Measurements from ENCODE around the gene SENP6.

The SENP6 gene

GRCh38 chr6:75608304-75608703 lies 6.6 kb downstream of the SENP6 start:
- Histone ChIP-seq H3K36me3 (ENCODE audit: control insufficient read depth, insufficient read depth, low read length) (no peaks in the 10 kb centered on the region), H3K9me3 (ENCODE audit: control insufficient read depth, low read length) (no peaks in the 10 kb centered on the region), H3K27ac (ENCODE audit: low read depth, low read length, severe bottlenecking) (no peak overlapping the region), H3K4me3 (ENCODE audit: extremely low read depth, insufficient read depth, low read length, poor library complexity, severe bottlenecking) (no peak overlapping the region), H3K4me1 (ENCODE audit: control insufficient read depth, insufficient read depth, low read length, poor library complexity, severe bottlenecking) (no peaks in the 10 kb centered on the region)
- WGBS, 2 experiments (ENCODE audit: insufficient coverage in 2 of 2), result 83 to 92% methylated on average over 3 of the region's 3 CpGs

DNA sequence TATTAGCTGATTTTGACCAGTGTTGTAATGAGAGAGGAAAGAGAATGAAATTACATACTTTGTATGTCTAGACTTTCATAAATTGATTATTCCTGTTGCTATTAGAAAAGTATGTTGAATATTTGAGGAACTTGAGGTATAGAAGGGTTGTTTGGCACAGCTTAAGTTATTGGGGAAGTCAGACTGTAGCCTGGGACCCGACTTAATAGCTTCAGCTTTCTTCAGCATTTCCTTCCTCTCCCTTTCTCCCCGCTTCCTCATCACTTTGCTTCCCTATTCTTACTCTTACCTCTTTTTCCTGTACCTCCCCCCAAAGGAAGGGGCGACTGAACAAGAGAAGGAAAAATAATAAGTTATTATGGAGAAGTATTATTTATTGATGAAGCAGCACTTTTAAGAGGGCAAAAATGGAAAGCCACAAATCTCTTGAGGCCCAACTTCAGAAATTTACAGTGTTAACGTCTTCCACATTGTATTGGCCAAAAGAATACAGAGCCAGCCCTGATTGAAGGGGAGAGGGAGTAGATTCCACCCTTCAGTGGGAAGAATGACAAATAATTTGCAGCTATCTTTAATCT lies 7.4 kb downstream of the SENP6 start:
- Histone ChIP-seq H3K27ac (ENCODE audit: low read depth, low read length, severe bottlenecking) (no peak overlapping the region), H3K4me1 (ENCODE audit: control insufficient read depth, insufficient read depth, low read length, poor library complexity, severe bottlenecking) (no peaks in the 10 kb centered on the region)

DNA sequence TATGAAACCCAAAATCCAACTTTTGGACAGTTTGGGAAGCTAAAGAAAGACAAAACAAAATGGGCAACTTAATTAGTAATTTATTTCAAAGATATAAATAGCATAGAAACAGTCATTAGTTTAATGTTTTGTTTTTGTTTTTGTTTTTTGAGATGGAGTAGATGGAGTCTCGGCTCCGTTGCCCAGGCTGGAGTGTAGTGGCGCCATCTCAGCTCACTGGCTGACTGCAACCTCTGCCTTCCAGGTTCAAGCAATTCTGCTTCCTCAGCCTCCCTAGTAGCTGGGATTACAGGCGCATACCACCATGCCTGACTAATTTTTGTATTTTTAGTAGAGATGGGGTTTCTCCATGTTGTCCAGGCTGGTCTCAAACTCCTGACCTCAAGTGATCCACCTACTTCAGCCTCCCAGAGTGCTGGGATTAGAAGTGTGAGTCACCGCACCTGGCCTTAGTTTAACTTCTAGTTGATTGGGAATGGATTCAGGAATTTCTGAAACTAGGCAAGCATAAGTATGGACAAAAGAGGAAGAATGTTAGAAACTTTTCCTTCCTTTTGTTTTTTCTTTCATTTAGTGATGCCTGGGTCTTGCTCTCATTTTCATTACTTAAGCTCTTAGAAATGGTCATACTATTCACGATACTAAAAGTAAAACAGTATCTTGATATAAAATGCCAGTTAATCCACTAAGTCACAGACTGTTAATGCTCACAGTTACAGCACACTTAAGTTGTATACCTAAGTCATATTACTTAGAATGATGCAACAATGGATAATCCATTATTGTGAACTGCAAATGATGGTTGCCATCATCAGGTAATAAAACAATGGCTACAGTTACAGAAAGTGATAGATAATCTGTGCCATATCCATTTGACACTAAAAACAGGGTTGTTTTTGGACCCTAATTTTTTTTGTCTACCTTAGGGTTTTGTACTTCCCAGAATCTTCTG lies 8.2 kb downstream of the SENP6 start:
- no peaks in the 10 kb centered on the region for H3K4me1 ChIP-seq (ENCODE audit: control insufficient read depth, insufficient read depth, low read length, poor library complexity, severe bottlenecking)
- 89 to 100% methylated on average over 2 to 4 of the region's 6 CpGs for WGBS, 2 experiments (ENCODE audit: insufficient coverage in 2 of 2)
- no peak overlapping the region for H3K4me3 ChIP-seq (ENCODE audit: extremely low read depth, insufficient read depth, low read length, poor library complexity, severe bottlenecking)
- H3K36me3 ChIP-seq (ENCODE audit: control insufficient read depth, insufficient read depth, low read length), result peaks cover 4% of the 10 kb centered on the region
- H3K9me3 ChIP-seq (ENCODE audit: control insufficient read depth, low read length), result no peaks in the 10 kb centered on the region
- no peak overlapping the region for H3K27ac ChIP-seq (ENCODE audit: low read depth, low read length, severe bottlenecking)

More for the DNA sequence above, 7.4 kb downstream of the SENP6 start:
- Histone ChIP-seq H3K4me3 (ENCODE audit: extremely low read depth, insufficient read depth, low read length, poor library complexity, severe bottlenecking) (no peak overlapping the region), H3K36me3 (ENCODE audit: control insufficient read depth, insufficient read depth, low read length) (no peaks in the 10 kb centered on the region), H3K9me3 (ENCODE audit: control insufficient read depth, low read length) (no peaks in the 10 kb centered on the region)
- no CpG with 5 or more reads among the region's 4 CpGs for WGBS, 2 experiments (ENCODE audit: insufficient coverage in 2 of 2)

DNA sequence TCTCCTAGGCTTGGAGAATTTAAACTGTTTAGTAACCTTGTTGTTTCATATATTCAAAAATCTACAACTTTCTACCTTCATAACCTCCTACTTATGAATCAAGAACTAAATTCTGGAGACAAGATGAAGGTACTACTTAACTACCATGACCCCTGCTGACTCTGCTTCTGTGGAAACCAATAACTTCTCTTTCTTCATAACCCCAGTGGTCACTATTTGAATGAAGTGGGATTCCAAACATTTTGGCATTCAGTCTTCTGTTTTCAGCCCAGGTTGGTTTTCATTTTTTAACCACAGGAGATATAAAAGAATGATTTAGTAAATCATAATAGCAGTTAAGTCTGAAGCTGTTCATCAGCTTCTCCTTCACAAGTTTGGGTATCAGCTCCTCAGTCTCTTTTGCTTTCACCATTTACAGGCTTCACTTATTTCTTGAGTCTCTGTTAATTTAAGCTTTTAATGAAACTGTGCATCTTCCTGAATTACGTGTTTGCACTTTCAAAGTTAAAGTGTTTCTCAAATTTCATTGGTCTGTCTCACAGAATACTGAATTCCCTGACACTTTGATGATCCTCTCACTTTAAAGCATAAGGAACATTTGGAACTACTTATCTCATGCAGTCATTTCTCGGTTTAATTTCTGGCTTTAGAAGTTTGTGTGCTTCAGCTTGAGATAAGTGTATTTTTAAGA lies 9.5 kb downstream of the SENP6 start:
- no peaks in the 10 kb centered on the region for H3K9me3 ChIP-seq (ENCODE audit: control insufficient read depth, low read length)
- WGBS, 2 experiments (ENCODE audit: insufficient coverage in 2 of 2), result 100% methylated on average over 1 to 2 of the region's 2 CpGs
- no peak overlapping the region for H3K4me3 ChIP-seq (ENCODE audit: extremely low read depth, insufficient read depth, low read length, poor library complexity, severe bottlenecking)
- H3K36me3 ChIP-seq (ENCODE audit: control insufficient read depth, insufficient read depth, low read length), result peaks cover 4% of the 10 kb centered on the region
- H3K27ac ChIP-seq (ENCODE audit: low read depth, low read length, severe bottlenecking), result no peak overlapping the region
- no peaks in the 10 kb centered on the region for H3K4me1 ChIP-seq (ENCODE audit: control insufficient read depth, insufficient read depth, low read length, poor library complexity, severe bottlenecking)

GRCh38 chr6:75611702-75612375 lies 10.2 kb downstream of the SENP6 start:
- H3K27ac ChIP-seq (ENCODE audit: low read depth, low read length, severe bottlenecking), result no peak overlapping the region
- H3K9me3 ChIP-seq (ENCODE audit: control insufficient read depth, low read length), result no peaks in the 10 kb centered on the region
- no peaks in the 10 kb centered on the region for H3K4me1 ChIP-seq (ENCODE audit: control insufficient read depth, insufficient read depth, low read length, poor library complexity, severe bottlenecking)
- H3K4me3 ChIP-seq (ENCODE audit: extremely low read depth, insufficient read depth, low read length, poor library complexity, severe bottlenecking), result no peak overlapping the region
- H3K36me3 ChIP-seq (ENCODE audit: control insufficient read depth, insufficient read depth, low read length), result peaks cover 7% of the 10 kb centered on the region
- WGBS, 2 experiments (ENCODE audit: insufficient coverage in 2 of 2), result 88 to 96% methylated on average over 4 of the region's 5 CpGs

DNA sequence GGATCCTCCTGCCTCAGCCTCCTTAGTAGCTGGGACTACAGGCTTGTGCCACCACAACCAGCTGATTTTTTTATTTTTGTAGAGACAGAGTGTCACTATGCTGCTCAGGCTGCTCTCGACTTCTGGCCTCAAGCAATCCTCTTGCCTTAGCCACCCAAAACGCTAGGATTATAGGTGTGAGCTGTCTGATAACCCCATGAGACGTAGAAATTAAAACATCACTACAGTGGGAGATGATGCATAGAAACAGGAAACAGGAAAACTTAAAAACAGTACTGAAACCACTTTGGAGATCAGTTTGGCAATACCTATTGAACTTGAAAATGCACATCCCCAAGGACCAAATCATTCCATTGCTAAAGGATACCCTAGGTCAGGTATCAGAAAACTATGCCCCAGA lies 10.8 kb downstream of the SENP6 start:
- 73 to 100% methylated on average over 2 of the region's 3 CpGs for WGBS, 2 experiments (ENCODE audit: insufficient coverage in 2 of 2)

DNA sequence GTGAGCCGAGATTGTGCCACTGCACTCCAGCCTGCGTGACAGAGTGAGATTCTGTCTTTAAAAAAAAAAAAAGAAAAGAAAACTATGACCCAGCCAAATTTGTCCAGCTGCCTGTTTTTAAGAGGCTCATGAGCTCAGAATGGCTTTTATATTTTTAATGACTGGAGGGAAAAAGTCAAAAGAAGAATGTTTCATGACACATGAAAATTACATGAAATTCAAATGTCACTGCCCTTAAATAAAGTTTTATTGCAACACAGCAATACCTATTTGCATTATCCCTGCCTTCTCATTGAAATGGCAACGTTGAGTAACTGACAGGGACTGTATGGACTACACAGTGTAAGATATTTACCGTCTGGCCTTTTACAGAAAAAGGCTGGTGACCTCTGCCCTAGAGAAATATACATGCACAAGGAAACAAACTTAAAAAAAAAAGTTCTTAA lies 11.4 kb downstream of the SENP6 start:
- H3K9me3 ChIP-seq (ENCODE audit: control insufficient read depth, low read length), result no peaks in the 10 kb centered on the region
- WGBS, 2 experiments (ENCODE audit: insufficient coverage in 2 of 2), result 86 to 90% methylated on average over 1 of the region's 4 CpGs
- H3K4me1 ChIP-seq (ENCODE audit: control insufficient read depth, insufficient read depth, low read length, poor library complexity, severe bottlenecking), result no peaks in the 10 kb centered on the region
- H3K27ac ChIP-seq (ENCODE audit: low read depth, low read length, severe bottlenecking), result no peak overlapping the region
- no peak overlapping the region for H3K4me3 ChIP-seq (ENCODE audit: extremely low read depth, insufficient read depth, low read length, poor library complexity, severe bottlenecking)
- peaks cover 7% of the 10 kb centered on the region for H3K36me3 ChIP-seq (ENCODE audit: control insufficient read depth, insufficient read depth, low read length)

More for the DNA sequence above, 10.8 kb downstream of the SENP6 start:
- Histone ChIP-seq H3K36me3 (ENCODE audit: control insufficient read depth, insufficient read depth, low read length) (peaks cover 7% of the 10 kb centered on the region), H3K27ac (ENCODE audit: low read depth, low read length, severe bottlenecking) (no peak overlapping the region), H3K4me1 (ENCODE audit: control insufficient read depth, insufficient read depth, low read length, poor library complexity, severe bottlenecking) (no peaks in the 10 kb centered on the region), H3K9me3 (ENCODE audit: control insufficient read depth, low read length) (no peaks in the 10 kb centered on the region), H3K4me3 (ENCODE audit: extremely low read depth, insufficient read depth, low read length, poor library complexity, severe bottlenecking) (no peak overlapping the region)

DNA sequence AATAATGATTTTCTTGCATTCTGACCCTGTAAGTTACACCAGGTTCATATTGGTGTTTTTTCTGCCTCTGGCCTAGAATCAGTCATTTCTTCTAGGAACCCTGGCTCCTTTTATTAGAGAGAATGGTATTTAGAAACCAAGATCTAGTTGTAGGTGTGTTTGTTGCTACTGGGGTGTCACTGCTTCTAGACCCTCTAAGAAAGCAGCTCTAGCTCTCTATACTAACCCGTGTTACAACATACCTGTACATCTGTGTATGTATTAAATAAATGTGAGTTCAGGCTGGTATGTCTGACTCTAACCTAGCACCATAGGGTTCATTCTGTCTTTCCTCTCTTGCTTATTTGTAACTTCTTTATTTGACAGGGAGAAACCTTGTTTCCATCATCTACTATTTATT lies 16.8 kb downstream of the SENP6 start:
- no peak overlapping the region for H3K27ac ChIP-seq (ENCODE audit: low read depth, low read length, severe bottlenecking)
- H3K4me1 ChIP-seq (ENCODE audit: control insufficient read depth, insufficient read depth, low read length, poor library complexity, severe bottlenecking), result no peaks in the 10 kb centered on the region
- H3K4me3 ChIP-seq (ENCODE audit: extremely low read depth, insufficient read depth, low read length, poor library complexity, severe bottlenecking), result no peak overlapping the region
- peaks cover 18% of the 10 kb centered on the region for H3K36me3 ChIP-seq (ENCODE audit: control insufficient read depth, insufficient read depth, low read length)
- no peaks in the 10 kb centered on the region for H3K9me3 ChIP-seq (ENCODE audit: control insufficient read depth, low read length)
- no CpG with 5 or more reads among the region's 1 CpG for WGBS, 2 experiments (ENCODE audit: insufficient coverage in 2 of 2)

- Histone ChIP-seq H3K4me1 (ENCODE audit: control insufficient read depth, insufficient read depth, low read length, poor library complexity, severe bottlenecking) (no peaks in the 10 kb centered on the region), H3K4me3 (ENCODE audit: extremely low read depth, insufficient read depth, low read length, poor library complexity, severe bottlenecking) (no peak overlapping the region), H3K36me3 (ENCODE audit: control insufficient read depth, insufficient read depth, low read length) (peaks cover 27% of the 10 kb centered on the region), H3K9me3 (ENCODE audit: control insufficient read depth, low read length) (no peaks in the 10 kb centered on the region), H3K27ac (ENCODE audit: low read depth, low read length, severe bottlenecking) (no peak overlapping the region)
- 93% methylated on average over 2 of the region's 5 CpGs; no CpG with 5 or more reads in 1 of the 2 experiments for WGBS, 2 experiments (ENCODE audit: insufficient coverage in 2 of 2)
Observed at GRCh38 chr6:75619230-75619899, 17.7 kb downstream of the SENP6 start.
